GM10248 (cell line): ENCODE data around the gene CD163L1.

Experiments
- CTCF ChIA-PET: fragments of 300-600 bp; sonication (Branson Sonifier 250); formaldehyde crosslinking; extraction: SDS; loops from one replicate; lab custom pipeline; 2021; ENCODE audit warnings: antibody characterized with exemption; lab: Yijun Ruan, JAX
- POLR2A ChIA-PET: fragments of 350-650 bp; sonication (Branson Sonifier 250); formaldehyde crosslinking; extraction: SDS; loops from one replicate; lab custom pipeline; 2020; ENCODE audit warnings: antibody characterized with exemption; lab: Yijun Ruan, JAX
- DNase-seq: peaks from one replicate; pipeline ENCODE4 v3.0.0; 2012; ENCODE audit errors: extremely low spot score
- TF ChIP-seq, protein P1 (sequence below): IDR thresholded peaks from 2 replicates; pipeline ENCODE4 v1.5.1; 2012; ENCODE audit warnings: mild to moderate bottlenecking, low read depth; ENCODE audit errors: extremely low read depth, missing control alignments, control extremely low read depth

CD163L1 gene

DNA sequence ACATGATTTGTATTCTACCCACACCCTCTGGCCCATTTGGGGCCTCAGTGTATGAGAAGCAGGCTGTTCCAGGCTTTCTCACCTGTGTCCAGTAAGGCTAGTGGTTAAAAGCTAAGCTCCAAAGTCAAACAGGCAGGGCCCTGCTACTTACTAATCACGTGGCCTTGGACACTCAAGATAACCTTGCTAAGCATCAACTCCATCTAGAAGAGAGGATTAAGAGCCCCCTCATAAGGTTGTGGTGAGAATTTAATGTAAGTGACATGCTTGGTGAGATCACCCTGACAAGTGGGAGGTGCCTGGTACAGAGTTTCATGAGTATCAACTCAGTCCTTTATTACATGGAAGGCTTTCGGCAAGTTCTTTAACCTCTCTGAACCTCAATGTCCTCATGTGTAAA lies 122.3 kb downstream of the CD163L1 start:
- CTCF ChIA-PET = interaction anchor here (1.6 kb wide), 1 partner anchor 44 kb away, joined by 3 read pairs; no protein-coding TSS in a partner anchor
- POLR2A ChIA-PET = no interaction called here
- TF ChIP-seq, protein P1, sequence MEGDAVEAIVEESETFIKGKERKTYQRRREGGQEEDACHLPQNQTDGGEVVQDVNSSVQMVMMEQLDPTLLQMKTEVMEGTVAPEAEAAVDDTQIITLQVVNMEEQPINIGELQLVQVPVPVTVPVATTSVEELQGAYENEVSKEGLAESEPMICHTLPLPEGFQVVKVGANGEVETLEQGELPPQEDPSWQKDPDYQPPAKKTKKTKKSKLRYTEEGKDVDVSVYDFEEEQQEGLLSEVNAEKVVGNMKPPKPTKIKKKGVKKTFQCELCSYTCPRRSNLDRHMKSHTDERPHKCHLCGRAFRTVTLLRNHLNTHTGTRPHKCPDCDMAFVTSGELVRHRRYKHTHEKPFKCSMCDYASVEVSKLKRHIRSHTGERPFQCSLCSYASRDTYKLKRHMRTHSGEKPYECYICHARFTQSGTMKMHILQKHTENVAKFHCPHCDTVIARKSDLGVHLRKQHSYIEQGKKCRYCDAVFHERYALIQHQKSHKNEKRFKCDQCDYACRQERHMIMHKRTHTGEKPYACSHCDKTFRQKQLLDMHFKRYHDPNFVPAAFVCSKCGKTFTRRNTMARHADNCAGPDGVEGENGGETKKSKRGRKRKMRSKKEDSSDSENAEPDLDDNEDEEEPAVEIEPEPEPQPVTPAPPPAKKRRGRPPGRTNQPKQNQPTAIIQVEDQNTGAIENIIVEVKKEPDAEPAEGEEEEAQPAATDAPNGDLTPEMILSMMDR = no peak

DNA sequence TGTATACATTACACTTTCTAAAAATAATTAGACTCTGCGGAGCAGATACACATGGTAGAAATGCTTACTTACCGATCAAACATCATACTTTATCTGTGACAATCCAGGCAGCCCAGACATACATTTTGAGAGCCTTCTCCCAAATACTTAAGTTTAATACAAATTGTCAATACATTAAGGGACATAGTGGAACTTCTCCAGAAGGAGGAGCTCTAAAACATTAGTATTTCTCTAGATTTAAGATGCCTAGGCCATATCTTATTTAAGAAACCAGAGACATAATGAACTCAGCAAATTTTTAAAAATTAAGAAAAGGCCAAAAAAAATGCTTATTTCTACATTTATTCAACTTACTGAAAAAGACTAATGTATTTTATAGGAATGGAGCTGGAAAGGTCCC lies 124.0 kb downstream of the CD163L1 start:
- TF ChIP-seq, protein P1 = no peak
- DNase-seq = no peak
- ChIA-PET CTCF (interaction anchor here (1.2 kb wide), 1 partner anchor 13 kb away, joined by 4 read pairs; no protein-coding TSS in a partner anchor), POLR2A (no interaction called here)

More for the DNA sequence above, 122.3 kb downstream of the CD163L1 start:
- DNase-seq = no peak

DNA sequence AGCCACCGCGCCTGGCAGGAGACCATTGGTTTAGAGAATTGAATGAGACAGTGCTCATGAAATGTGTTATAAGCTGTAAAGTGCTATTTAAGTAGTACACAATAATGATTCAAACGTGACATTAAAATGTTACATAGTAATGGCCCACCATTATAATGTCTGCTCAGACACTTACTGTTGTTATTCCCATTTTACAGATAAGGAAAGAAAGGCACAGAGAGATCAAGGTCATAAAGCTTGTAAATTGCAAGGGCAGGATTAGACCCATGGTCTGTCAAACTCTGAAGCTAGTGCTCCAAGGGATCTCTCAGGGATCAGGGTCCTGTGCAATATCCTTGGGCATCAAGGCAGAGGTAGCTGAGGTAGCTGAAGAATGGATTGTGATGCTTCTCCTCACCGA lies 133.9 kb downstream of the CD163L1 start:
- ChIA-PET POLR2A (no interaction called here), CTCF (interaction anchor here (0.6 to 1.1 kb wide), 3 partner anchors 9 to 20 kb away, joined by 3 to 4 read pairs (median 3); no protein-coding TSS in a partner anchor)
- no peak for DNase-seq
- TF ChIP-seq, protein P1 = no peak
